ENCODE measurements around the gene POLR2M.

The POLR2M gene

DNA sequence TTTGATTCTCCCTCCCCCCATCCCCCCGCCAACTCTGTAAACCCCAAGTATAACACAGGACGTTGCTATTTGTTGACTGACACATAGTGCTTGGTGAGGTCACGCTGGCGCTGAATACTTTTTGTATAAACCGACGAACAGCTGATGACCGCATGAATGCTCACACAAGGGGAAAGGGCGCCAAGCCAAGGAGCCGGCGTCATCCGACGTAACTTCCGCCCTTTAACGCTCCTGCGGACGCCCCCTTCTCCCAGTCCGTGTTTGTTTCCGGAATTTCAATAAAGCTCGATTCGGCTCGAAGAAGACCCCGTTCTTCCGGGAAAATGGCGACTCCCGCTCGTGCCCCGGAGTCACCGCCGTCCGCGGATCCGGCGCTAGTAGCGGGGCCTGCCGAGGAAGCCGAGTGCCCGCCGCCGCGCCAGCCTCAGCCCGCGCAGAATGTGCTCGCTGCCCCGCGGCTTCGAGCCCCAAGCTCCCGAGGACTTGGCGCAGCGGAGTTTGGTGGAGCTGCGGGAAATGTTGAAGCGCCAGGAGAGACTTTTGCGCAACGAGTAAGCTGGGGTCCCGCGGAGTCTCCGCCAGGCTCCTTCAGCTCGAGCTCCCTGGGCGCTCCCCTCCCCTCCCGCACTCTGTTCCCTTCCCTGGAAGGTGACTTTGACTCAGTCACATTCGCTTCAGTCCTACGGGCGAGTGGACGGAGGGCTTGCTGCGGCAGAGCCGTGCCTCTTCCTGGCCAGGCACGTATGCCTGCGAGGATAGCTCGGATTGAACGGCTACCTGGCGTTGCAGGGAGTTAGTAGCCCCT, at the start of gene POLR2M:
POLR2M (plus strand) TSS at position 310 of the 805 bp plus-strand sequence; CDS start at position 439, 129 bp downstream.
- peaks cover 54% of the 10 kb centered on the region for H3K4me1 Mint-ChIP-seq (ENCODE audit: low read depth)
- peak within 1 kb of the TSS; percentile 82 for H3K4me3 Mint-ChIP-seq
- peak within 1 kb of the TSS; percentile 88 for H3K27ac Mint-ChIP-seq
- H3K27me3 Mint-ChIP-seq (ENCODE audit: low read depth) = peaks cover 7% of the 10 kb centered on the region
- H3K36me3 Mint-ChIP-seq (ENCODE audit: low read depth) = peaks cover 26% of the 10 kb centered on the region
- no peaks in the 10 kb centered on the region for H3K9me3 Mint-ChIP-seq

- no peak overlapping the region for H3K4me3 Mint-ChIP-seq
- no peaks in the 10 kb centered on the region for H3K36me3 Mint-ChIP-seq (ENCODE audit: low read depth)
- H3K27ac Mint-ChIP-seq = no peak overlapping the region
- H3K27me3 Mint-ChIP-seq (ENCODE audit: low read depth) = peaks cover 38% of the 10 kb centered on the region
- H3K9me3 Mint-ChIP-seq = no peaks in the 10 kb centered on the region
- no peaks in the 10 kb centered on the region for H3K4me1 Mint-ChIP-seq (ENCODE audit: low read depth)
These were observed 48.9 kb upstream of the POLR2M start for GRCh38 chr15:57657619-57658018.

DNA sequence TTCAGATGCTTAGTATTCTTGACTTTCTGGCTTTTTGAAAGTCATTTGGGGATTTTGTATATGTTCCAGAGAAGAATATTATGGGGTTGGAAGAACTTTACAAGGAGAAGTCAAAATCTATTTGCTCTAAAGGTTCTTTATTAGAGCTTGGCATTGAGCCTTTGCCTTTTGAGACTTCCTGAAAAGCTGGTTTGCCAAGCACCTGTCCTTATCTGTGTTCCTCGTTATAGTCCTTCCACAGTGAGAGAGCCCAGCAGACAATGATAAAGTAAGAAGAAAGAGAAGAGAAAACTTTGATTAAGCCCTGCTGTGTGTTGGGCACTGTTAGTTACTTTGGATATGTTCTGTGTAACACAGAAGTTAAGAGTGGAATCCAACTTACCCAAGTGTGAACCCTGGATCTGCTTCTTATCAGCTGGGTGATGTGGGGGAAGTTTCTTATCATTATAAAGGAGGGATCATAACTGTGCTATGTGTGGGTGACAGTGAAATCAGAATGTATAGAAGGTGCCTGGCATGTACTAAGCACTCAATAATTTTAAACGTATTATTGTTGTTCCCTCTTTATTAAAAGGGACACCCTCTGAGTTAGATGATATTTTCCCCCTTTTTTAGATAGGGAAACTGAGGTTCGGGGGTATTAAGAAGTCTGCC, 44.3 kb upstream of the POLR2M start:
- H3K4me1 Mint-ChIP-seq (ENCODE audit: low read depth) = no peaks in the 10 kb centered on the region

DNA sequence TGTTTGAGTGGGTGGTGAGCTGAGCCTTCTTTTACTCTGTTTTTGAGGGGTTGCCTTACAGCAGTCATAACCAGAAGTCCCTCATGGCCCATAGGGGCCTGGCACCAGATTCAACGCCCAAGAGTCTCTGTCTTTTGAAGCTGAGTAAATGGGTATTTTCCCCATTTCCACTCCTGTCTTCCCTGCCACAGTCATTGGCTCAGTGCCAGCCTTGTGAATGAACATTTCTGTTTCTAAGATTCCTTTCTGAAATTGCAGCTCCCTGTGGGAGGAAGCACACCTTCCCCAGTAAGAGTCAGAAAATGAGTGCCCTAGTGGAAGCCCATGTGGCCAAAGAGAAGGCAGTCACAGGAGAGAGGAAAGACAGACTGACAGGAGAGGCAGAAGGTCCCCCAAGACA, 43.7 kb upstream of the POLR2M start:
- H3K27ac Mint-ChIP-seq = no peak overlapping the region
- H3K27me3 Mint-ChIP-seq (ENCODE audit: low read depth) = peaks cover 46% of the 10 kb centered on the region
- no peaks in the 10 kb centered on the region for H3K4me1 Mint-ChIP-seq (ENCODE audit: low read depth)
- H3K4me3 Mint-ChIP-seq = no peak overlapping the region
- no peaks in the 10 kb centered on the region for H3K36me3 Mint-ChIP-seq (ENCODE audit: low read depth)
- no peaks in the 10 kb centered on the region for H3K9me3 Mint-ChIP-seq

More for the DNA sequence above, 44.3 kb upstream of the POLR2M start:
- H3K36me3 Mint-ChIP-seq (ENCODE audit: low read depth) = no peaks in the 10 kb centered on the region
- no peak overlapping the region for H3K4me3 Mint-ChIP-seq
- no peak overlapping the region for H3K27ac Mint-ChIP-seq
- H3K27me3 Mint-ChIP-seq (ENCODE audit: low read depth) = peaks cover 44% of the 10 kb centered on the region
- no peaks in the 10 kb centered on the region for H3K9me3 Mint-ChIP-seq

- Mint-ChIP-seq H3K9me3 (no peaks in the 10 kb centered on the region), H3K27me3 (ENCODE audit: low read depth) (peaks cover 45% of the 10 kb centered on the region), H3K4me1 (ENCODE audit: low read depth) (no peaks in the 10 kb centered on the region), H3K36me3 (ENCODE audit: low read depth) (no peaks in the 10 kb centered on the region), H3K27ac (no peak overlapping the region), H3K4me3 (no peak overlapping the region)
These were observed 43.3 kb upstream of the POLR2M start for GRCh38 chr15:57663262-57663661.

- H3K4me1 Mint-ChIP-seq (ENCODE audit: low read depth) = no peaks in the 10 kb centered on the region
- H3K9me3 Mint-ChIP-seq = no peaks in the 10 kb centered on the region
- peaks cover 38% of the 10 kb centered on the region for H3K27me3 Mint-ChIP-seq (ENCODE audit: low read depth)
- no peak overlapping the region for H3K4me3 Mint-ChIP-seq
- no peaks in the 10 kb centered on the region for H3K36me3 Mint-ChIP-seq (ENCODE audit: low read depth)
- H3K27ac Mint-ChIP-seq = no peak overlapping the region
These were observed 41.3 kb upstream of the POLR2M start for GRCh38 chr15:57665194-57665593.

- H3K27me3 Mint-ChIP-seq (ENCODE audit: low read depth) = peaks cover 36% of the 10 kb centered on the region
- no peaks in the 10 kb centered on the region for H3K4me1 Mint-ChIP-seq (ENCODE audit: low read depth)
- no peak overlapping the region for H3K4me3 Mint-ChIP-seq
- H3K27ac Mint-ChIP-seq = no peak overlapping the region
- no peaks in the 10 kb centered on the region for H3K9me3 Mint-ChIP-seq
- no peaks in the 10 kb centered on the region for H3K36me3 Mint-ChIP-seq (ENCODE audit: low read depth)
These were observed 40.6 kb upstream of the POLR2M start for GRCh38 chr15:57665939-57666338.

DNA sequence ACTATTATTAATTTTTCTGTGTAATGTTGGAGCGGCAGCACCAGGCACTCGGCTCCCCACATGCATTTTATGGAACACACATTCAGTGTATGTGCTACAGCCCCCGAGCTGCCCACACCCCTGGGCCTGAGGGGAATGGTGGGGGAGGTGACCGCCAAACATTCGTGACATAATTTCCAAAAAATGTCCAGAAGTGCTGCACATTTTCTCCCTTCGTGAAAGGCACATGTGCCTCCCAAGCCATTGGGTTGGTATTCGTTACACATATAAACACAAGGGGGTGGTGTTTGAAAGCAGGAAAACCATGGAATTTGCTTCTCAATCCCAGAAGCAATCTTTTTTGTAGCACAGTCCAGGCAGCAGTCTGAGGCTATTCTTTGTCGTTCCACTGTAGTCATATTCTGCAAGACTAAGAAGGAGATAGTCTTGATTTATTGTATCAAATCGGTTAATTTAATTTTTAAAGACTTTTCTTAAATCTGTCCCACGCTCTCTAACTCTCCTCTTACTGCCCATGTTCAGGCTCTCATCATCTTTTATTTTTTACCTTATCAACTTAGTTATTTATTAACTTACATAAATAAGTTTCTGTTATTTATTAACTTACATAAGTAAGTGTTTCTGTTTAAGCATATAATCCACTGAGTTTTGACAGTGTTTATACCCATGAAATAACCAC, 39.2 kb upstream of the POLR2M start:
- Mint-ChIP-seq H3K27me3 (ENCODE audit: low read depth) (peaks cover 42% of the 10 kb centered on the region), H3K4me1 (ENCODE audit: low read depth) (no peaks in the 10 kb centered on the region), H3K9me3 (no peaks in the 10 kb centered on the region)

GRCh38 chr15:57668016-57668415, 38.5 kb upstream of the POLR2M start:
- Mint-ChIP-seq H3K27ac (no peak overlapping the region), H3K27me3 (ENCODE audit: low read depth) (peaks cover 40% of the 10 kb centered on the region), H3K36me3 (ENCODE audit: low read depth) (no peaks in the 10 kb centered on the region), H3K4me3 (no peak overlapping the region), H3K9me3 (no peaks in the 10 kb centered on the region), H3K4me1 (ENCODE audit: low read depth) (no peaks in the 10 kb centered on the region)

More for the DNA sequence above, 39.2 kb upstream of the POLR2M start:
- Mint-ChIP-seq H3K4me3 (no peak overlapping the region), H3K27ac (no peak overlapping the region), H3K36me3 (ENCODE audit: low read depth) (no peaks in the 10 kb centered on the region)

- H3K27ac Mint-ChIP-seq = no peak overlapping the region
- H3K36me3 Mint-ChIP-seq (ENCODE audit: low read depth) = no peaks in the 10 kb centered on the region
- H3K4me1 Mint-ChIP-seq (ENCODE audit: low read depth) = no peaks in the 10 kb centered on the region
- no peak overlapping the region for H3K4me3 Mint-ChIP-seq
- no peaks in the 10 kb centered on the region for H3K9me3 Mint-ChIP-seq
- H3K27me3 Mint-ChIP-seq (ENCODE audit: low read depth) = peaks cover 44% of the 10 kb centered on the region
These were observed 34.9 kb upstream of the POLR2M start for GRCh38 chr15:57671636-57672035.

- peaks cover 25% of the 10 kb centered on the region for H3K27me3 Mint-ChIP-seq (ENCODE audit: low read depth)
- no peak overlapping the region for H3K4me3 Mint-ChIP-seq
- peaks cover 6% of the 10 kb centered on the region for H3K4me1 Mint-ChIP-seq (ENCODE audit: low read depth)
- H3K36me3 Mint-ChIP-seq (ENCODE audit: low read depth) = no peaks in the 10 kb centered on the region
- no peaks in the 10 kb centered on the region for H3K9me3 Mint-ChIP-seq
- no peak overlapping the region for H3K27ac Mint-ChIP-seq
These were observed 30.9 kb upstream of the POLR2M start for GRCh38 chr15:57675481-57676181.

DNA sequence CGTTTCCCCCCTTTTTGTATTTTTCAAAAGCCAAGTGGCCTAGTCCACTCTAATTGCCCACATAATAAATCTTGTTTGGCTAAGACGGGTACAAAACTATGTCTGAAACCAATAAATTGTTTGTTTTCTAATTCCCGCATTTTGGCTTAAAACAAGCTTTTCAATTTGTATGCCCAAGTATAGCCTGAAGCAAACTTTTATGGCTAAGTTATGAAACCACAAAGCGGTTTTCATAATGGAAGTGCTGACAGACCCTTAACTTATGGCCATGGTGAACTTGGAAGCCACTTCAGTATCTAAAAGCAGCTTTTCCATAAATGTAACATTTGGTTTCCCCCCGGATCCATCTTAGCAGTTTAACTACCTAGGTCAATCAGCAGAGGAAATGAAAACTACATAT, 29.9 kb upstream of the POLR2M start:
- H3K36me3 Mint-ChIP-seq (ENCODE audit: low read depth) = no peaks in the 10 kb centered on the region
- H3K27me3 Mint-ChIP-seq (ENCODE audit: low read depth) = peaks cover 19% of the 10 kb centered on the region
- no peak overlapping the region for H3K27ac Mint-ChIP-seq
- no peaks in the 10 kb centered on the region for H3K9me3 Mint-ChIP-seq
- H3K4me1 Mint-ChIP-seq (ENCODE audit: low read depth) = peaks cover 10% of the 10 kb centered on the region
- H3K4me3 Mint-ChIP-seq = no peak overlapping the region

GRCh38 chr15:57677204-57677603, 29.3 kb upstream of the POLR2M start:
- H3K27ac Mint-ChIP-seq = no peak overlapping the region
- H3K9me3 Mint-ChIP-seq = no peaks in the 10 kb centered on the region

GRCh38 chr15:57680021-57680420, 26.5 kb upstream of the POLR2M start:
- Mint-ChIP-seq H3K36me3 (ENCODE audit: low read depth) (no peaks in the 10 kb centered on the region), H3K9me3 (no peaks in the 10 kb centered on the region), H3K4me3 (no peak overlapping the region), H3K27me3 (ENCODE audit: low read depth) (peaks cover 3% of the 10 kb centered on the region), H3K4me1 (ENCODE audit: low read depth) (peaks cover 10% of the 10 kb centered on the region), H3K27ac (peak overlapping the region; percentile 42)

More at GRCh38 chr15:57677204-57677603, 29.3 kb upstream of the POLR2M start:
- H3K27me3 Mint-ChIP-seq (ENCODE audit: low read depth) = peaks cover 13% of the 10 kb centered on the region
- no peak overlapping the region for H3K4me3 Mint-ChIP-seq
- no peaks in the 10 kb centered on the region for H3K36me3 Mint-ChIP-seq (ENCODE audit: low read depth)
- peaks cover 10% of the 10 kb centered on the region for H3K4me1 Mint-ChIP-seq (ENCODE audit: low read depth)
